DMS53 treated with DMSO at 0.1 percent for 48 hours (cell line): Measurements from ENCODE around the gene HTRA3.

Experiments used
- DNase-seq: peaks from one replicate; lab custom pipeline; 2025; ENCODE audit not compliant: unreplicated experiment; lab: John Stamatoyannopoulos, UW

HTRA3 gene

DNA sequence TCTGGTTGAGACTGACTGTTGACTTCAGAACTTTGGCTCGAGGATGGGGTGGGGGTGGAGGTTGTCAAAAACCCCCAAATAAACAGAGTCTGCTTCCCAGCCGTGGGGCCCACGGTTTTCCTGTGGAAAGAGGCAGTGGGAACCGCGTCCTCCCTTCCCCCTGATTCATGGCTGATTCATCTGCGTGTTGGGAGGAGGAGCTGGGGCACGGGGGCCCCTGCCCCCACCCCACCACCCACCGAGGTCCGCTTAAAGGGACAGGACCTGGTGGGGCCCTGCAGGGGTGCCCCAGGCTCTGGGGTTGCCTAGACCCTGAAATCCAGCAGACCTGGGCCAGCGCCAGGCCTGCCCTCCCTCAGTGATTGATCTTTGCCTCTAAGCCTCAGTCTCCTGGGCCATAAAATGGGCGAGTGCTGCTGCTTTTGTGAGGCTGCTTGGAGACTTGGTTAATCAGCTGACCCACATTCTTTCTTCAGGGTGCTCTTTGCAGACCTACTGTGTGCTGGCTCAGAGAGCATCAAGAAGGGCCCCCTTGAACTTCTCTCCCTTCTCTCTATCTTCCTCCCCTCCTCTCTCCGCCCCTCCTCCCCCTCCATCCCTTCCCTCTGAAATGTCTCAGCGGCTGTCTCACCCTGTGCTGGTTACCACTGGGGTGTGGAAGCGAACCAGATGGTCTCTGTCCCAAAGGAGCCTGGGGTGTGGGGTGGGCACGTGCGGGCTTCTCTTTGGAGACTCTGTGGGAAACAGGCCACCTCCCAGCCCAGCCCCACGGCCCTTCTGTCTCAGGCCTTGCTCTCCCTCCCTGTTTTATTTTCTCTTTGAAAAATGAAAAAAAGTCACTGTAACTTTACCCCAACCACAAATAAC lies 9.1 kb downstream of the HTRA3 start:
- no peak for DNase-seq

DNA sequence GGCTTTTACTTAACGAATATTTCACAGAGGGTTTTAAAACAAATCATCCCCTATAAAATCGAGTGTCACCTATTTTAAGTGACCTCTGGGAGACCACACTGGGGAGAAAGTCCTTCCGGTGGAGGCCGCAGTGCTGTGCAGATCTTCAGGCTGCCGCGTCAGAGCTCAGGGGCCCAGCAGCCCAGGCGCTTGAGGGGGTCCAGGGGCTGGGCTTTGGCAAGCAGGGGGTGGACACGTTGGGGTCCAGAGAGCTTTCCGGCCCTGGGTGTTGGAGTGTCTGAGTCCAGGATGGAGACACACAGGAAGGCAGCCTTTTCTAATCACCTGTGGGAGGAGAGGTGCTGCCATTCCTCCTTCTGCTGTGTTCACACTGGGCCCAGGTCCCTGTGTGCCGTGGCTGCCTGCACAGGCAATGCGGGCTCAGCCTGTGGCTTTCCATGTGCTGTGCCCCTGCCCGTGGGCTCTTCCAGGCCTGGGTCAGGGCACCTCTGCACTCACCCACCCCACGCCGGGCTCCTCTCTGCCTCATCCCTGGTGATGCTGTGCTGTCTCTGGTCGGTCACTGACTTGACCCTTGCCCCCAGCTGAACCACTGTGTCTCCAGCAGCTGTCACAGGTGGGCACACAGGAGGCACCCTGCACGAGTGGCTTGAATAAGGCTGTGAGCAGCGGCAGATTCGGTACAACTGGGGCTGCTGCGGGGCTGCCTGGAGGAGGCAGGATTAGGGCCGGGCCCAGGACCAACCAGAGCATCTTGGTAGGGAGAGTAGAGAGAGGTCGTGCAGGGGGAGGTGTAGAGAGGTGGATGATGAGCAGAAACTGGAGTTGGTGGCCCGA lies 10.0 kb downstream of the HTRA3 start:
- DNase-seq: no peak

DNA sequence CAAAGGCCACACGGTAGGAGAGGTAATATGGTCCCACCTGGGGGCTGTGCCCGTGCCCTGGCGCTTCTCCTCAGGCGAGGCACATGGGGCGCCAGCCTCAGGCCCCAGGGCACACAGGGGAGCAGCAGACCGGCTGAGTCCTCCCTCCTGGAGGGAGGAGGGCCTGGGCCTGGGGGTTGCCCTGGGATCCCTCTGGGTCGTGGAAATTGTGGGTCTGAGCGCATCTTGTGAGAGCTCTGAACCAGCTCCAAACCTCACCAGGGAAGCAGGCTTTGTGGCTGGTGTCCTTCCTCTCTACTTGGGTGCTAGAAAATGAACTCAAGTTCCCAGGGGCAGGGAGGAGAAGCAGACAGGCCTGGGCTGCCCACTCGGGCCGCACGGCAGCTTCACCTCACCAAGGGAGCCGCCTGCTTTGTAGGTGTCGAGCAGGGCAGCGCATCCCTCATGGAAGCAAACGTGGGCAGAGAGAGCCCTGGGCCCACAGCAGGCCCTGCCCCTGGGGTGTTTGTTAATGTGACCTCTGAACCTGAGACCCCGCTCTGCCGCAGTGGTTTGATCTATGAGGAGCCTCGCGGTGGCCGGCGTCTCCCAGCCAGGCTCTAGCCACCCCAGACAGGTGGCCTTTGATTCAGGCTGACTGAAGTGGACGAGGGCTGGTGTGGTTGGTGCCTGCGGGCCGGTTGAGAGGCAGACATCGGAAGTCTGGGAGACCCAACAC lies 10.8 kb downstream of the HTRA3 start:
- DNase-seq: no peak

DNA sequence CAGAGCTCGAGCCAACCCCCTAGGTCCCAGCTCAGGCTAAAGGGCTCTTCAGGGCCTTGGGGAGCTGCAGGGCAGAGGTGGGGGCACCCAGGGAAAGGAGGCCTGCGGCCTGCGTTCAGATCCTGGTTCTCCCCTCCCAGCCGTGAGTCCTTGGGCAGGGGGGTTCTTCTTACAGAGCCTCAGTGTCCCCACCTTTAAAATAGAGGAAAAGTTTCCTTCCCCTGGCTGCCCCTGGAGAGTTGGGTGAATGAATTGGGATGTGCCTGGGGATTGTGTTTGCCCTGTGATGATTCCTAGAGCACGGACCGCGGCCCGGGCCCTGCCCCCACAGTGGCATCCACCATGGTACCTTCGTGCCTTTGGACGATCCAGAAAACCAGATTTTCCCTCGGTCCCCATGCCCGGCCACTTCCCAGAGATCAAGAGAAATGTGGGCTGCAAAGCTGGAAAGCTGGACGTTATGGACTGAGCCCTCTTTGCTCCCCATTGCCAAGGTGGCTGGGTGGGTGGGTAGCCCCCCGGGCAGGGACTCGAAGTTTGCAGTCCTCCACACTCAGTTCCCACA lies 11.4 kb downstream of the HTRA3 start:
- no peak for DNase-seq

DNA sequence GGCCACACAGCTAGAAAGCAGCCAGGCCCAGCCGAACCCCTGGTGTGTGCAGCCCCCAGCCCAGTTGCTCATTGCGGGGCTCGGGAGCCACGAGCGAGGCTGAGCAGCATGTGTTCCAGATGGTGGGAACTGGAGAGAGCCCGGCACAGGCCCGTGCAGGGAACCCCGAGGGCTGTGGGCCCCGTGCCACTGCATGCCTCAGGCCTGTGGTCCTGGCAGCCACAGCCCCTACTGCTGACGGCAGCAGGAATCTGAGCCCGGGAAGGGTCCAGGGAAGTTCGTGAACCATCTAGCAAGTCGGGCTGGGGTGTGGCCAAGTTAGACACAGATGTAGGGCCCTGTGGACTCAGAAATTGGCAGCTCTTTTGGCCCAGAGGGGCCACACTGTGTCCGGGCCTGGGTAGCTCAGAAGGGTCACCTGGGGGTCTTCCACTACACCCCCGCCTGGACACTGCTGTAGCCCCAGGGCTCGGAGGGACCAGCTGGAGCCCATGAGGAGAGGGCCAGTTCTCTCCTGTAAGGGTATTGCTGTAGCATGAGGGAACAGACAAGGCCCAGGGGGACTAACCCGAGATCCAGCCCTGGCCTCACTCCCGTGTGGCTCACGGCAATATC lies 12.1 kb downstream of the HTRA3 start:
- DNase-seq: no peak

DNA sequence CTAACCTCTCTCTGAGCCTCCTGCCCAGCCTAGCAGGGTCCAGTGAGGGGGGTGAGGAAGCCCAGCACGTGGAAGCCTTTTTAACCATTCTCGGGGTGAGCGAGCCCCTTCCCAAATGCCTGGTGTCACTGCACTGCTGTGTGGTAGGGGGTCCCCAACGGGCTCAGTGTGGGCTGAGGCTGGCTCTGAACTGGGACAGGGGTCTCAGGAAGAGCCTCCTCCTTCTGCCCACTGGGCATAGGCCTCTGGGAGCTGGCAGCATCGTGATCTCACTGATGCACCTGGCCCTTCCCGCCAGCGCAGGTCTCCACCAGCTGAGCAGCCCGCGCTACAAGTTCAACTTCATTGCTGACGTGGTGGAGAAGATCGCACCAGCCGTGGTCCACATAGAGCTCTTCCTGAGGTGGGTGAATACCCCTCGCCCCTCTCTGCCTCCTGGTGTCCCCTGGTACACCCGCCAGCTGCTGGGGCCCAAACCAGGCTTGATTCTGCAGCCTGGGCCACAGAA lies 12.6 kb downstream of the HTRA3 start:
- DNase-seq: no peak

DNA sequence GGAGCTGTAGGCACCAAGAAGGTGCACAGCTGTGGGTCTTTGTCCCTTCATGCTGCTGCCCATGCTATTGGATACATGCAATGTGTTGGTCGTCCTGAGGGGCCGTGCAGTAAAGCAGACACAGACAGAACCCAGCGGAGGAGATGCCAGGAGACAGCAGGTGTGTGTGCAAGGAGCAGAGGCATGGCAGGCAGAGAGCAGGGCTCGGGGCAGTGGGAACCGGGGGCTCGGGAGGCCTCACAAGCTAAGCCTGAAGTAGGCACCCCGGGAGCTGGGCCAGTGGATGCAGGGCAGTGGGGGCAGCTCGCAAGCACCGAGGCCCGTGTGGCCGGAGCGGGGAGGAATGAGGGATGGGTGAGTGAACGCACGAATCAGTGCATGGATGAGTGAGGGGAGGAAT lies 13.2 kb downstream of the HTRA3 start:
- no peak for DNase-seq

DNA sequence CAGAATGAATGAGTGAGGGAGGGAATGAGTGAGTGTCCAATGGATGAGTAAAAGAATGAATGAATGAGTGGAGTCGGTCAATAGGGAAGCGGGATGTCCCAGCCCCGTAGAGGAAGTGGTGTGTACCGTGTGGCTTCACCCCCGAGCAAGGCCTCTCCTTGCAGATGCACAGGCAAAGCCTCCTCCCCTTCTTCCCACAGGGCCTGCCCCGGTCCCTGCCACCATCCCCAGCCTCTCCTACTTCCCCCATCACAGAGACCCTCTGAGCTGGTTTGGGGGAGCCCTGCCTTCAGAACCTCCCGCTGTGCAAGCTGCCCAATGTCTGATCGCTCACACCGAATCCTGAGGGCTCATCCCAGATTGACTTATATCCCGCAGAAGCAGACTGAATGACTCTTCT lies 13.6 kb downstream of the HTRA3 start:
- DNase-seq: no peak

DNA sequence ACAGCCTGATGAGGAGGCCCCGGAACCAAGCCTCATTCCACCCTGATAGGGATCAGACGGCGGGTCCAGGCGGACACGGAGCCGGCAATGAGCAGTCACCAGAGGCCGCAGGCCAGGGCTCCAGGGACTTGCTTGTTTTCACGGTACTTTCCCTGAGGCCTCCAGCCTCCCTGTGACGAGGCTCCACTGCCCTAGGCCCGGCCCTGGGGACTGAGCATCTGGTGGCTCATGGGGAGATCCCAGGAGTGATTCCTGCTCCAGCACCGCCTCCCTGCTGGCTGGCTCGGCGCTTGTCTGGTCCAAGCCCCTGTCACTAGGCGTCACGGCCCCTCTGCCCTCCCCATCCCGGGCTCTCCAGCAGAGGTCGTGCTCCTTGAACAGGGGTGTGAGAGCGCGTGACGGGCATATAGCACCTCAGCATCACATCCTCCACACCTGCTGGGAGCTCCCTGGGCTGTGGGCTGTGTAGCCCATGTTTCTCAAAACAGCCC lies 14.1 kb downstream of the HTRA3 start:
- no peak for DNase-seq

DNA sequence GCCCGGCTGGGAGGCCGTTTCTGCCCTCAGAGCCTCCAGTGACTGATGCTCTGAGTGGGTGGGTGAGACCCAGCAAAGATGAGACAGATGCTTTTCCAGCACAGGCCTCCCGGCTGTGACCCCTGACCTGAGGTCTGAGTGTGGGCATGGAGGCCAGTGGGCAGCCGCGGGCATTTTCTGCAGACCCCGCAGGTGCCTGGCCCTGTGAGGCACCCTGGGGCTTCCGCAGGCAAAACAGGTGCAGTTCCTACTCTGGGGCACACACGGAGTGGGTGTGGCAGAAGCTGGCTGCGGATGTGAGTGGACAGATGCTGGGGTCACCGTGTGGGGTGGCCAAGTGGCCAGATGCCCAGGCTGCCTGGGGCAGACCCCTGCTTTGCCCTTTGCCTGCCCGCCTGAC lies 14.8 kb downstream of the HTRA3 start:
- DNase-seq: no peak

DNA sequence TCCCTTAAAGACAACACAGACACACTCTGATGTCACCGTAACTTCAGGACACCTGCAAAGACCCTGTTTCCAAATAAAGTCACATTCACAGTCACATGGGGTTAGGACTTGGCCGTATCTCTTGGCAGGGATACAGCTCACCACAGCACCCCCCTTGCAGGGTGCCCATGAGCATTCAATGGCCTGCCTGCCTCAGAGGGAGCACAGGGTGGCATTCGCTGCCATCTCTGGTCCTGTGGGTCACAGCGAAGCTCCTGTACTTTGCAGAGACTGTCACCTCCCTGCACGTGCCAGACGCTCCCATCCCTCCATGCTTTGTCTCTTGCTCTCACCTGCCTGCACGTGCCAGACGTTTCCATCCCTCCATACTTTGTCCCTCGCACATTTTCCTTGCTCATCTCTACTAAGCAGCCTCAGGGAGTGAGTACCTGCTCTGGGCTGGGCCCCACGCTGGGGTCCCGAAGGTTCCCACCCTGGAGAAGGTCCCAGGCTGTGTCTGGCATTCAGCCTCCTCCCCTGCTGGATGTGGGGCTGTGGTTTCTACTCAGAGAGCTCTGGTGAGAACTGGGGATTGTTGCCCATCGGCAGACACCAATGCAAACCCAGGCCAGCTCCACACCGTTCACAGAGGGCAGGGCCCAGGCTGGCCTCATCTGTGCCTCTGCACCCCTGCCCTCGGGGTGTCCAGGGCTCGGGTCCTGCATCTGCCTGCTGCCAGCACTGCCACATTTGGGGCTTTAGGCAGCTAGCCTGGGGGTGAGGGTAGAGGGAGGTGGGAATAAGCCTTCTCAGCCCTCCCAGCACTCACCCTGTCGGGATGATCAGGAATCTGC lies 15.8 kb downstream of the HTRA3 start:
- no peak for DNase-seq

DNA sequence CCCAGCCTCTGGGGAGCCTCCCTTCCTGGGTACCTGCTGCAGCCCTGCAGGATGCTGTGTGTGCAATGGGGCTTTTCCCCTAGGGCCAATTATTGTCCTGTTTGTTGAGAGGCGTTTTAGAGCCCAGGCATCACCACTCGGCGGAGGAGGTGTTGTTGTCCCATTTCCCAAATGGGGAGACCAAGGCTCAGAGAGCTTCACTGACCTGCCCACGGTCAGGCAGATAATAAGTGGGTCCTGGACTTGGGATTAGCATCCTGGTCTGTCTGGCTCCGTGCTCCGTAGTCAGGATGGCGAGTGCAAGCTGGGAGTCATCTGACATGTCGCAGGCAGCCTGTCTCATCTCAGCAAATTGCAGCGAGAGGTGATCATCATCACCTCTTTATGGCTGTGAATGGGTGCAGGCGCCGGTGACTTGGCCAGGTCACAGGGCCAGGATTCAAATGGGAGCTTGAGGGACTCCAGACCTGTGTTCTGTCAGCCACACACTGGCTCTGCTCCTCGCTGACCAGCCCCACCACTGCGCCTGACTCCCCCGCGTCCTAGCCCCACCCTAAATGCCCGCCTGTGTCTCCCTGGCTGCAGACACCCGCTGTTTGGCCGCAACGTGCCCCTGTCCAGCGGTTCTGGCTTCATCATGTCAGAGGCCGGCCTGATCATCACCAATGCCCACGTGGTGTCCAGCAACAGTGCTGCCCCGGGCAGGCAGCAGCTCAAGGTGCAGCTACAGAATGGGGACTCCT lies 16.6 kb downstream of the HTRA3 start:
- DNase-seq: no peak

DNA sequence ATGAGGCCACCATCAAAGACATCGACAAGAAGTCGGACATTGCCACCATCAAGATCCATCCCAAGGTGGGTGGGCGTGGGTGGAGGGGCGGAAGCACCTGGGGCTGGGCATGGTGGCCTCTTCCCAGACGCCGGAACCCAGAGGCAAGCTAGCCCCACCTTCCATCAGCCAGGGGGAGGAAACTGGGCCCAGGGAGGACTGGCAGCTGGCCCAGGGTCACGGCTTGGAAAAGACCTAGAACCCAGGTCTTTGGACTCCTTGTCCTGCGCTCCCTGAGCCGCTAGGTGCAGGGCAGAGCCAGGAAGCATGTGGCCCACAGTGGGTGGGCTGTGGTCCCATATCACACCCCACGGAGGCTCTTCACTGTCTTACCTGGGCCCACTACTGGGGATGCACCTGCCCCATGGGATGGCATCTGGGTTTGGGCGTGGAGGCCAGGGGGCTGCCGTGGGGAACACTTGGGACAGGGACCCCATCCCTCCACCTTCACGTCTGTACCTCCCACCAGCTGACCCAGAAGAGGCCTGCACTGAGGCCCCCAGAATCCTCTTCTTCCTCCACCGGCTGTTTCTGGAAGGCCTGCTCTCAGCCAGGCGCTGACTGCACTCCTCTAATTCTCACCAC lies 17.3 kb downstream of the HTRA3 start:
- DNase-seq: no peak

DNA sequence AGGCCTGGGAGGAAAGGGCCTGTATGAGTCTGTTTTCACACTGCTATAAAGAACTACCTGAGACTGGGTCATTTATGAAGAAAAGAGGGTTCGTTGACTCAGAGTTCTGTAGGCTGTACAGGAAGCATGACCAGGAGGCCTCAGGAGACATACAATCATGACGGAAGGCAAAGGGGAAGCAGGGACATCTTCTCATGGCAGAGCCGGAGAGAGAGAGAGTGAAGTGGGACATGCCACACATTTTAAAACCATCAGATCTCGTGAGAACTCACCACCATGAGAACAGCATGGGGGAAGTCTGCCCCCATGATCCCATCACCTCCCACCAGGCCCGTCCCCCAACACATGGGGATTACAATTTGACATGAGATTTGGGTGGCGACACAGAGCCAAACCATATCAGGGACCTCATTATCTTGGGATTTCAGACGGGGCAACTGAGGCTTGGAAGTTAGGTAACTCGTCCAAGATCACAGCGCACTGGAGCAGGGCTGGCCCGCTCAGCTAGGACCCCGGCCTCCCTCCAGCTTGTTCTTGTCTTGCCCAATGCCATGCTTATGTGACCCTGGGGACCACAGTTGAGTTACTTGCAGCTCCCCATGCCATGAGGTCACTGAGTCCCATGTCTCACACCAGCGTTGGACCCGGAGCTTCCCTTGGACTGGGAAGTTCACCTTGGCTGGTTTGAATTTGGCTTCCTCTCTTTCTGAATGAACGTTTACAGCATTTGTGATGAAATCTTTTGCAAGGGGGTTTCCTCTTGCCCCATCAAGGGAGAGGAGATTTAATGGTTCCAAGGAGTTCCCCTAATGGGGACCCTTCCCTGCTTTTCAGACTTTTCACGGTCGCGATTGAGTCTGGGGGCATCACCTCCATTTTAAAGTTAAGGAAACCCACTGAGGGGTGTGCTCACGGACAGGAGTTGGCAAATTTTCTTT lies 18.1 kb downstream of the HTRA3 start:
- no peak for DNase-seq

DNA sequence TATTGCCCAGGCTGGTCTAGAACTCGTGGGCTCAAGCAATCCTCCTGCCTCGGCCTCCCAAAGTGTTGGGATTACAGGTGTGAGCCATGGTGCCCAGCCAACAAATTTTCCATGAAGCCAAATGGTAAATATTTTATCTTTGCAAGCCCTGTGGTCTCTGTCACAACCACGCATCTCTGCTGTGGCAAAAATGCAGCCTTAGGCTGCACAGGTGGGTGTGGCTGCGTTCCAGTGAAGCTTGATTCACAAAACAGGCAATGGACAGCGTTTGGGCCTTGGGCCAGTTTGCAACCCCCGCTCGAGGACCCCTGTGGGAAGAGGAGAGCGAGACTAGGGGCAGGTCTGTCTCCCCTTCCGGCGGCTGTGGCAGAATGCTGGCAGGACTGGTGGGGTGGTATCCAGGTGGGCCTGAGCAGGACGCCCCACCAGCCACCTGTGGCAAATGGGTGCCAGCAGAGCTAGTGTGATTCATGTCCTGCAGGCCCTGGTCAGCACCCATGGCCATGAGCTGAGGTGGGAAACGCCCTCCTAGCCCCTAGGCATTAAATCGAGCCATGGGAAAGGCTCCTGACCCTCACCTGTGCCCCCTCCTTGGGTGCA lies 19.7 kb downstream of the HTRA3 start:
- DNase-seq: no peak

DNA sequence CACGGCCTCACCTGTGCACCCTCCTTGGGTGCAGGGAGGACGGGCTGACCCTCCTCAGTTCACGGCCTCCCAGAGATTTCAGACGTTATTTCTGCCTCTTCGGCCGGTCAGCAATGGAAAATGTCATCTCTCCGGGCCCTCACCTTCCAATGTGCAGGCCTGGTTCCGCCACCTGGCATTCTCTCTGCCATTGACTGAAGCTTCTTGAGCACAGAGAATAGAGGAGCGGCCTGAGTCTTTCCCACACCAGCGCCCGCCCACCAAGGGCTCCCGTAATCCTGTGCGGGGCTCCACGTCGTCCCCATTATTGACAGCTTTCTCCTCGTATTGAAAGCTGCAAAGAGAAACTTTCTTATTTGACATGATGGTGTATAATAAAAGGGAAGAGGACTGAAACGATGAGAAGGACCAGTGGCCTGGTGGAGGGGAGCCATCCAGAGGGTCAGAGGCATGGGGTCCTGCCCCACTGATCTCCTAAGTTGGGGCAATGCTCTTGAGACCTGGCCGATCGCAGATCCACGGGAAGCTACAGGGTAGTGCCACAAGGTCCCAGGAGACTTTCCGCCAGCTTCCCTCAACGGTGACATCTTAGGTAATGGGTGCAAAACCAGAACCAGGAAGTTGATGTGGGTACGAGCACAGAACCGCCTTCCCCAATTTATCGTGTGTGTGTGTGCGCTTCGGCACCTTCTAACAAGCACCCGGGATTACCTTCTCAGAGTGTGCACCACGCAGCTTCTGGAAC lies 20.6 kb downstream of the HTRA3 start:
- no peak for DNase-seq

DNA sequence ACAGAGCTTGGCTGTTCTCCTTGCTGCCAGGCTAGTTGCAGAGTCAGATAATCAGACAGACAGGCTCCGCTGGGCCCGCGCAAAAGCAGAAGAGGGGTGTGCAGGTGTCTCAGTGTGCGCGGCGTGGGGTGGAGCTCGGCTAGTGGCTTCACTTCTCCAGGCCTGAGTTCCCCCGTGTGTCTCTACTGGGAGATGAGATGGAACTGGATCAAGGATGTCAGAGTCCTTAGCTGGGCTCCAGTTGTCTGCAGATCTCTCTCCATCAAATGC lies 21.1 kb downstream of the HTRA3 start:
- DNase-seq: no peak
